Measurements from ENCODE around the gene MAFG.

GRCh38 chr17:81956607-81957589 is 29.4 kb upstream of the MAFG start:
- TF ChIP-seq CTCF (IDR thresholded peaks at IDR 0.05 in 8 of 11, conservative IDR thresholded peaks at IDR 0.05 in 3 of 11) (no peak), POLR2A (IDR thresholded peaks at IDR 0.05) (no peak), POLR2AphosphoS5 (IDR thresholded peaks at IDR 0.05) (no peak)
